ENCODE measurements around the gene PIGA.

GRCh38 chrX:15298201-15298600 lies 37.1 kb downstream of the PIGA start:
- TF ChIP-seq POLR2AphosphoS5 (IDR thresholded peaks at IDR 0.05; ENCODE audit: low read depth) (no peak), CTCF (IDR thresholded peaks at IDR 0.05; ENCODE audit: insufficient read depth, low read length) (no peak), GABPA (IDR thresholded peaks at IDR 0.05; ENCODE audit: low read depth) (no peak), REST (IDR thresholded peaks at IDR 0.05; ENCODE audit: insufficient replicate concordance, low read depth) (no peak), SPI1 (IDR thresholded peaks at IDR 0.05; ENCODE audit: borderline replicate concordance, low read depth) (no peak)

Data from HL-60 (cell line).